AG04450 (cell line): ENCODE measurements around the gene IFNA10. TPM values are rescaled to one million over a fixed set of nuclear protein-coding genes. Genes with fewer than 3 reads are reported as not detected.
A peak's percentile ranks its signal among the peaks of the same experiment; 100 is the strongest.
"Not testable (repeated sequence)": the region's sequence is repeated elsewhere in the genome, so short reads cannot be mapped to it uniquely, and the experiment has no call there.

ENCODE experiments used
- CTCF ChIA-PET: fragments of 300-600, 350-600 bp; formaldehyde crosslinking; extraction: SDS; loops from one replicate; lab custom pipeline; 2022; ENCODE audit warnings: antibody characterized with exemption, inconsistent platforms; lab: Charles Lee
- POLR2A ChIA-PET: fragments of 350-600 bp; formaldehyde crosslinking; extraction: SDS; loops from one replicate; lab custom pipeline; 2021; ENCODE audit warnings: antibody characterized with exemption, inconsistent platforms; lab: Yijun Ruan, JAX
- DNase-seq: peaks from one replicate; pipeline ENCODE4 v3.0.0-alpha.2; 2011; ENCODE audit warnings: low read depth, low spot score
- H3K27ac ChIP-seq: one replicate; pipeline ENCODE4 v1.5.1; 2012; ENCODE audit warnings: low read depth, low read length, control low read depth
- H3K27me3 ChIP-seq: one replicate; pipeline ENCODE4 v1.6.0; 2012; ENCODE audit warnings: low read length; ENCODE audit not compliant: control insufficient read depth, insufficient read depth
- H3K4me3 ChIP-seq: 2 replicates; pipeline ENCODE4 v1.5.1; 2011; ENCODE audit warnings: mild to moderate bottlenecking, low read depth, low read length, control low read depth
- H3K9me3 ChIP-seq: 2 replicates; pipeline ENCODE4 v1.5.1; 2012; ENCODE audit warnings: low read length; ENCODE audit not compliant: control insufficient read depth, insufficient read depth
- polyA minus RNA-seq: library from RNA; depleted of rRNA, polyadenylated mRNA; stranded (reverse); fragments of >200 nt; gene quantifications from 2 replicates; pipeline ENCODE4 v1.2.3, GENCODE V29; 2011; rRNA and poly(A)+ RNA removed
- polyA plus RNA-seq: library from polyadenylated mRNA; depleted of rRNA; stranded (reverse); fragments of >200 nt; gene quantifications from 2 replicates; pipeline ENCODE4 v1.2.3, GENCODE V29; 2011; rRNA removed
- TF ChIP-seq, protein P1 (sequence below): IDR thresholded peaks from 2 replicates; pipeline ENCODE4 v1.5.1; 2011; ENCODE audit warnings: low read depth, low read length, control low read depth, inconsistent platforms

Gene IFNA10
- polyA plus RNA-seq, result not detected in 2 replicates
- polyA minus RNA-seq, result not detected in 2 replicates

DNA sequence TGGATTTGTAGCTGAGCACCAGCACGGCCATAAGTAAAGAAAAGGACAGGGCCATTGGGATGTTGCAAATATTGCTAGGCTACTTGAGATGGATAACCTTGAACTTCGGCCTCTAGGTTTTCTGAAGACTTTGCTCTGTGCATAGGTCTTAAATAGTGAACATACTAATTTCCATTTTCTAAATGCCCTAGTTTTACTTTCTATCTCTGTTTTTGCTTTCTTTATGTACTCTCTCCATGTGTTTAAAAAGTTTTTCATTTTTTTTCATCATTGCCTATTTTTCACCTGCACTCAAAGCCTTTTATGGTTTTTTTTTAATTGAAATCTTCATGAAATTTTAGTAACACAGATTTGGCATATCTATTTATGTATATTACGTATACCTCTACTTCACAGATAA lies at the start of gene IFNA10:
Gene IFNA10, minus strand, starts transcription at position 101 of the 400 bp plus-strand sequence. Its CDS starts 46 bp downstream, at position 55.
- DNase-seq, H3K9me3 ChIP-seq, H3K4me3 ChIP-seq, H3K27me3 ChIP-seq, POLR2A ChIA-PET, H3K27ac ChIP-seq: not testable (repeated sequence)
- CTCF ChIA-PET, result interaction anchor here (1.2 kb wide), 1 partner anchor 12 kb away, joined by 9 read pairs; no protein-coding TSS in a partner anchor

DNA sequence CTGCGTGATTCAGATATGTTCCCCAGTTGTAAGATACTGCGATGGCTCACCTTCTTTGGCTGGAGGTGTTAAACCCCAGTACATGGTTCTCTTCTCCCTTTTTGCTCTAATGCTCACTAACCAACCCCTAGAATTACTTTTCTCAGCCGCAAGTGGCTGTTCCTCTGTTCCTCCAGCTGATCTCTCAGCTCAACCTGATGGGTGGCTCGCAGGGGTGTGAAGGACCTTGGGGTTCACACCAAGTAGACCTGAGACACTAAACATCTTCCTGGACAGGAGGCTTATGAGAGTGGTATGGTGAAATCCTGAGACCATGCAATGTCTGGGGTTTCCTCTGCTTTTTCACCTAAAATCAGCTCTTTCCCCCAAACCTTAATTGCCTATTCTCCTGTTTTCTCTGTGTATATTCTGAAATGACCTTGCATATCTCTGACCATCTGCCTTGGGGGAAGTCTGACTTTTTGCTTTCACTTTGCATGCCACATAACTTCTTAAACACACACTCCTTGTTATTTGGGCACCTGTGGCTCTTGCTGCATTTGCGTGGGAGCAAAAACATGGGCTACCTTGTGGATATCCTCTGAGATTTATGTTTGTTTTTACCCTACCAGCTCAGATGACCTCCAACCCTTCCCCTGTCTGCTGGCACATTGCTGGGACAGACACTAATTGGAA lies 48.7 kb upstream of the IFNA10 start:
- TF ChIP-seq, protein P1, sequence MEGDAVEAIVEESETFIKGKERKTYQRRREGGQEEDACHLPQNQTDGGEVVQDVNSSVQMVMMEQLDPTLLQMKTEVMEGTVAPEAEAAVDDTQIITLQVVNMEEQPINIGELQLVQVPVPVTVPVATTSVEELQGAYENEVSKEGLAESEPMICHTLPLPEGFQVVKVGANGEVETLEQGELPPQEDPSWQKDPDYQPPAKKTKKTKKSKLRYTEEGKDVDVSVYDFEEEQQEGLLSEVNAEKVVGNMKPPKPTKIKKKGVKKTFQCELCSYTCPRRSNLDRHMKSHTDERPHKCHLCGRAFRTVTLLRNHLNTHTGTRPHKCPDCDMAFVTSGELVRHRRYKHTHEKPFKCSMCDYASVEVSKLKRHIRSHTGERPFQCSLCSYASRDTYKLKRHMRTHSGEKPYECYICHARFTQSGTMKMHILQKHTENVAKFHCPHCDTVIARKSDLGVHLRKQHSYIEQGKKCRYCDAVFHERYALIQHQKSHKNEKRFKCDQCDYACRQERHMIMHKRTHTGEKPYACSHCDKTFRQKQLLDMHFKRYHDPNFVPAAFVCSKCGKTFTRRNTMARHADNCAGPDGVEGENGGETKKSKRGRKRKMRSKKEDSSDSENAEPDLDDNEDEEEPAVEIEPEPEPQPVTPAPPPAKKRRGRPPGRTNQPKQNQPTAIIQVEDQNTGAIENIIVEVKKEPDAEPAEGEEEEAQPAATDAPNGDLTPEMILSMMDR, result no peak
- ChIA-PET CTCF (no interaction called here), POLR2A (no interaction called here)
- Histone ChIP-seq H3K27ac (no peak overlapping the region), H3K27me3 (peaks cover 17% of the 10 kb centered on the region), H3K4me3 (no peak overlapping the region), H3K9me3 (no peaks in the 10 kb centered on the region)
- DNase-seq, result no peak

DNA sequence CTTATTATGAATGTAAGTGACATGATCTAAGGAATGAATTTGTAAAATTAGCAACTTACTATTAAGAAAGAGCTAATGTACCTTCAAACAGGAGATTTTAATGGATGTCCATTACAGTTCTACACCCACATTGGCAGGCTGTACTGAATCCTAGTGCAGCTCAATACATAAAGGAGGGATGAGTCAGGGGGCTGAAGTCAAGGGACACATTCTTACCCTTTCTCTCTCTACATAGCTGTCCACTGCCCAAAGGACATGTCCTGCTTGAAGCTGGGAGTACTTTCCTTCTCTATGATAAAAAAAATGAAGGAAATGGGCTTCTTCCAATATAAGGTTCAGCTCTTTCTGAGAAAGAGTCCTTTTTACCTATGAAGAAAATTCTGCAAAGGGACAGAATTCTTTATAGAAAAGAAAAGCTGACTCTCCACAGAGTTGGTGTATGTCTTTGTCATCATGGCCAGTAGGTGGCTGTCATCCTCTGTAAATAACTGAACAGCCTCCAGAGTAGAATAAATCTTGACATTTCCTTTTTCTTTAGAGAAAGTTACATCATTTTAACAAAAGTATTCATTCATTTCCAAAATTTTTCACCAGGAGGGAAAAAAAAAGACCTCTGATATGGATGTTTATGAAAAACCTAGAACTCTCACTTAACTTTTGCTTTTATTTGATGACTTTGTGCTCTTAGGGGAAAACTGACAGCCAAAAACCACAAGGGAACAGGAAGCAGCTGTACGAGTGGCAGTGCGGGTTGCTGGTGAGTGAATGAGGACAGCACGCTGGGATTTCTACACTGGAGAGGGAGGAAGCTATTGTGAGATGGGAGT lies 46.0 kb upstream of the IFNA10 start:
- no peak overlapping the region for H3K4me3 ChIP-seq
- H3K27me3 ChIP-seq, result peaks cover 17% of the 10 kb centered on the region
- H3K9me3 ChIP-seq, result no peaks in the 10 kb centered on the region
- DNase-seq, result no peak
- TF ChIP-seq, protein P1, result peak; percentile 32
- CTCF ChIA-PET, result interaction anchor here (1.1 to 1.4 kb wide), 3 partner anchors 144 to 629 kb away, joined by 3 read pairs; no protein-coding TSS in a partner anchor
- no peak overlapping the region for H3K27ac ChIP-seq
- POLR2A ChIA-PET, result no interaction called here

DNA sequence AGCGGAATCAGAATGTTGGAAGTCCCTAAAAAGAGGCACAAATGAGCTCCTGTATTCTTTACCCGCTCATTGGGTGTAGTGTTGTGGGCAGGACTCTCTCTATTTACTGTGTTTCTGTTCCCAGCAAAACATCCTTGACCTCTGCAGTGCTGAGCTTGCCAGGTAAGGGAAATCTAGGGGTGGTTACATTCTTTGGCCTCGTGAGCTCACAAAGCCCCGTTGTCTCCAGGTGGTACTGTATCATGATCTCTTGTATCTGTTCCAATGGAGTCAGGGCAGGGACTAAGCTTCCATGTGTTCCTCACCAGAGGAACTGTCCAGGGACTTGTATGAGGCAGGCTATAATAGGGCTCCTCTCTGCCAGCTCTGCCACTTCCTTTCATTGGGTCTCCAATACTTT lies 44.7 kb upstream of the IFNA10 start:
- CTCF ChIA-PET, result interaction anchor here (0.9 to 1.5 kb wide), 4 partner anchors 15 to 183 kb away, joined by 3 to 6 read pairs (median 4); no protein-coding TSS in a partner anchor
- H3K4me3 ChIP-seq, result no peak overlapping the region
- TF ChIP-seq, protein P1, result no peak
- no peak overlapping the region for H3K27ac ChIP-seq
- DNase-seq, result no peak
- H3K9me3 ChIP-seq, result no peaks in the 10 kb centered on the region
- H3K27me3 ChIP-seq, result peaks cover 13% of the 10 kb centered on the region
- POLR2A ChIA-PET, result no interaction called here

DNA sequence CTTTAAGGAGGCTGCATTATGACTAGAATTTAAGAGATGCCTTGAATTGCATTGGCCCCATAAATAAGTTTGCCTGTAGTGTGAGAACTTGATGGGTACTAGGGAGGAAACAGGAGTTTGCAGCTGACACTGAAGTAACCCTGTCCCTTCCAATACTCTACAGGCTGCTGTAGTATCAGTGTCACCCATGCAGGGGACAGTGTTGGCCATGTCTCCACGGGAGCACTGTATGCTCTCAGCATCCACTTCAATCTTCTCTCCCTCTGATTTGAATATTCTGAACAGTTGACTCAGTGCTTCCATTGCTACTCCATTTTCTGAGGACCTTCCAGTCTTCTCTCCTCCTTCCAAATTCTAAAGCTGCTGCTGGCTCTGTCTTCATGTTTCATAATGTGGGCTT lies 44.2 kb upstream of the IFNA10 start:
- H3K9me3 ChIP-seq, result no peaks in the 10 kb centered on the region
- TF ChIP-seq, protein P1, result no peak
- H3K27ac ChIP-seq, result no peak overlapping the region
- POLR2A ChIA-PET, result no interaction called here
- CTCF ChIA-PET, result interaction anchor here (0.9 to 1.5 kb wide), 3 partner anchors 15 to 183 kb away, joined by 3 to 4 read pairs (median 3); no protein-coding TSS in a partner anchor
- peaks cover 9% of the 10 kb centered on the region for H3K27me3 ChIP-seq
- DNase-seq, result no peak
- H3K4me3 ChIP-seq, result no peak overlapping the region
